Effector memory CD4-positive, alpha-beta T cell (primary cell): Measurements from ENCODE around the gene SUSD6.

Source experiments
- DNase-seq, 3 donors: peaks; one replicate each; pipeline ENCODE4 v3.0.0-alpha.2; 2020
- H3K27ac ChIP-seq: 2 replicates; pipeline ENCODE4 v1.7.0; 2013; ENCODE audit warnings: mild to moderate bottlenecking, low read length, moderate library complexity; ENCODE audit not compliant: insufficient read depth, poor library complexity, severe bottlenecking
- H3K27me3 ChIP-seq: replicated peaks from 2 replicates; pipeline ENCODE4 v1.7.0; 2013; ENCODE audit warnings: mild to moderate bottlenecking, low read length; ENCODE audit not compliant: insufficient read depth, control insufficient read depth, poor library complexity, severe bottlenecking
- H3K36me3 ChIP-seq: 2 replicates; pipeline ENCODE4 v1.7.0; 2013; ENCODE audit warnings: mild to moderate bottlenecking, low read length, moderate library complexity; ENCODE audit not compliant: control insufficient read depth, insufficient read depth
- H3K4me1 ChIP-seq: 2 replicates; pipeline ENCODE4 v1.7.0; 2013; ENCODE audit warnings: low read length, mild to moderate bottlenecking; ENCODE audit not compliant: control insufficient read depth, insufficient read depth, poor library complexity, severe bottlenecking
- H3K4me3 ChIP-seq: 2 replicates; pipeline ENCODE4 v1.7.0; 2013; ENCODE audit warnings: low read length, low read depth, mild to moderate bottlenecking; ENCODE audit not compliant: insufficient read depth, poor library complexity, severe bottlenecking
- H3K9me3 ChIP-seq: 2 replicates; pipeline ENCODE4 v1.7.0; 2013; ENCODE audit warnings: mild to moderate bottlenecking, low read length, moderate library complexity; ENCODE audit not compliant: control insufficient read depth

Gene SUSD6

GRCh38 chr14:69667938-69668335 lies 56.5 kb downstream of the SUSD6 start:
- H3K4me3 ChIP-seq, result no peak overlapping the region
- H3K27ac ChIP-seq, result no peak overlapping the region
- no peaks in the 10 kb centered on the region for H3K9me3 ChIP-seq
- no peaks in the 10 kb centered on the region for H3K36me3 ChIP-seq
- DNase-seq, result no peak
- no peaks in the 10 kb centered on the region for H3K27me3 ChIP-seq
- H3K4me1 ChIP-seq, result peaks cover 14% of the 10 kb centered on the region

- H3K9me3 ChIP-seq, result no peaks in the 10 kb centered on the region
- DNase-seq, result no peak
- H3K4me3 ChIP-seq, result no peak overlapping the region
- H3K36me3 ChIP-seq, result no peaks in the 10 kb centered on the region
- peaks cover 28% of the 10 kb centered on the region for H3K4me1 ChIP-seq
- H3K27me3 ChIP-seq, result no peaks in the 10 kb centered on the region
- H3K27ac ChIP-seq, result no peak overlapping the region
Observed at GRCh38 chr14:69669375-69669774, 58.0 kb downstream of the SUSD6 start.

- Histone ChIP-seq H3K27ac (no peak overlapping the region), H3K4me1 (peaks cover 34% of the 10 kb centered on the region)
- DNase-seq, result no peak
Observed at GRCh38 chr14:69670093-69670492, 58.7 kb downstream of the SUSD6 start.

GRCh38 chr14:69671365-69672030 lies 60.1 kb downstream of the SUSD6 start:
- no peak overlapping the region for H3K4me3 ChIP-seq

More at GRCh38 chr14:69670093-69670492, 58.7 kb downstream of the SUSD6 start:
- Histone ChIP-seq H3K36me3 (no peaks in the 10 kb centered on the region), H3K9me3 (no peaks in the 10 kb centered on the region), H3K27me3 (no peaks in the 10 kb centered on the region), H3K4me3 (no peak overlapping the region)

GRCh38 chr14:69672356-69672755 lies 61.0 kb downstream of the SUSD6 start:
- DNase-seq, result no peak
- H3K4me1 ChIP-seq, result peaks cover 44% of the 10 kb centered on the region
- H3K27ac ChIP-seq, result no peak overlapping the region
- no peak overlapping the region for H3K4me3 ChIP-seq
- H3K36me3 ChIP-seq, result no peaks in the 10 kb centered on the region
- H3K9me3 ChIP-seq, result no peaks in the 10 kb centered on the region
- no peaks in the 10 kb centered on the region for H3K27me3 ChIP-seq

More at GRCh38 chr14:69671365-69672030, 60.1 kb downstream of the SUSD6 start:
- Histone ChIP-seq H3K4me1 (peaks cover 44% of the 10 kb centered on the region), H3K9me3 (no peaks in the 10 kb centered on the region), H3K36me3 (no peaks in the 10 kb centered on the region), H3K27ac (no peak overlapping the region), H3K27me3 (no peaks in the 10 kb centered on the region)
- DNase-seq, result no peak

- H3K9me3 ChIP-seq, result no peaks in the 10 kb centered on the region
- H3K4me3 ChIP-seq, result no peak overlapping the region
- H3K36me3 ChIP-seq, result no peaks in the 10 kb centered on the region
- DNase-seq, result no peak
- H3K4me1 ChIP-seq, result peaks cover 44% of the 10 kb centered on the region
- no peak overlapping the region for H3K27ac ChIP-seq
- no peaks in the 10 kb centered on the region for H3K27me3 ChIP-seq
Observed at GRCh38 chr14:69673104-69673503, 61.7 kb downstream of the SUSD6 start.

GRCh38 chr14:69673578-69674305 lies 62.3 kb downstream of the SUSD6 start:
- no peaks in the 10 kb centered on the region for H3K9me3 ChIP-seq
- no peak overlapping the region for H3K27ac ChIP-seq
- no peaks in the 10 kb centered on the region for H3K36me3 ChIP-seq
- no peak for DNase-seq
- H3K4me3 ChIP-seq, result no peak overlapping the region
- peaks cover 44% of the 10 kb centered on the region for H3K4me1 ChIP-seq
- H3K27me3 ChIP-seq, result no peaks in the 10 kb centered on the region

GRCh38 chr14:69674546-69675244 lies 63.3 kb downstream of the SUSD6 start:
- no peak for DNase-seq
- Histone ChIP-seq H3K27me3 (no peaks in the 10 kb centered on the region), H3K4me3 (no peak overlapping the region), H3K36me3 (no peaks in the 10 kb centered on the region), H3K9me3 (no peaks in the 10 kb centered on the region), H3K4me1 (peaks cover 44% of the 10 kb centered on the region), H3K27ac (no peak overlapping the region)

- no peaks in the 10 kb centered on the region for H3K36me3 ChIP-seq
- no peak for DNase-seq
- no peak overlapping the region for H3K4me3 ChIP-seq
- no peaks in the 10 kb centered on the region for H3K27me3 ChIP-seq
- no peaks in the 10 kb centered on the region for H3K9me3 ChIP-seq
- H3K4me1 ChIP-seq, result peaks cover 44% of the 10 kb centered on the region
- H3K27ac ChIP-seq, result no peak overlapping the region
Observed at GRCh38 chr14:69675245-69675583, 63.8 kb downstream of the SUSD6 start.

- H3K27me3 ChIP-seq, result no peaks in the 10 kb centered on the region
- H3K4me1 ChIP-seq, result peaks cover 44% of the 10 kb centered on the region
- no peak overlapping the region for H3K4me3 ChIP-seq
- no peak for DNase-seq
- no peaks in the 10 kb centered on the region for H3K36me3 ChIP-seq
- H3K9me3 ChIP-seq, result no peaks in the 10 kb centered on the region
- no peak overlapping the region for H3K27ac ChIP-seq
Observed at GRCh38 chr14:69675877-69676416, 64.6 kb downstream of the SUSD6 start.
